Sigmoid colon (tissue), 7 donors: ENCODE measurements around the gene EIF4A3. TPM values are rescaled to one million over a fixed set of nuclear protein-coding genes. Genes with fewer than 3 reads are reported as not detected.

ENCODE experiments used
- DNase-seq: peaks from one replicate; pipeline ENCODE4 v3.0.0-alpha.2; 2019
- H3K27ac ChIP-seq, 4 donors: fragments of 200-600 bp; sonication (generic); one replicate each; pipeline ENCODE4 v1.5.1; 2016 to 2019; ENCODE audit warnings: mild to moderate bottlenecking in 1 of 4
- H3K27me3 ChIP-seq, 3 donors: fragments of 200-600 bp; sonication (generic); one replicate each; pipeline ENCODE4 v1.5.1; 2019; ENCODE audit warnings: mild to moderate bottlenecking in 1 of 3
- H3K36me3 ChIP-seq, 4 donors: fragments of 200-600 bp; sonication (generic); one replicate each; pipeline ENCODE4 v1.5.1; 2016 to 2019
- H3K4me1 ChIP-seq, 4 donors: fragments of 200-600 bp; sonication (generic); one replicate each; pipeline ENCODE4 v1.5.1; 2017 to 2019
- H3K4me3 ChIP-seq, 4 donors: fragments of 200-600 bp; sonication (generic); one replicate each; pipeline ENCODE4 v1.5.1; 2017 to 2019; ENCODE audit warnings: mild to moderate bottlenecking in 2 of 4, moderate library complexity in 1 of 4
- H3K9me3 ChIP-seq, 4 donors: fragments of 200-600 bp in 3 of 4; sonication (generic) in 3 of 4; one replicate each; pipeline versions ENCODE4 v1.5.1 to v1.6.1; 2013 to 2019
- CTCF ChIP-seq, 4 experiments: fragments of 450-650 bp in 3 of 4; fragments of 200-600 bp in 1 of 4; IDR thresholded peaks; one replicate each; pipeline ENCODE4 v1.5.1; 2016 to 2019; ENCODE audit warnings: antibody characterized with exemption in 4 of 4, mild to moderate bottlenecking in 3 of 4, moderate library complexity in 2 of 4
- EP300 ChIP-seq, 4 donors: sonication (generic); formaldehyde crosslinking; IDR thresholded peaks; one replicate each; pipeline ENCODE4 v1.6.1; 2017; ENCODE audit warnings: antibody characterized with exemption in 4 of 4
- POLR2A ChIP-seq, 2 donors: fragments of 450-650 bp; IDR thresholded peaks; one replicate each; pipeline ENCODE4 v1.6.1; 2016; ENCODE audit warnings: antibody characterized with exemption in 2 of 2, mild to moderate bottlenecking in 2 of 2, moderate library complexity in 2 of 2
- POLR2AphosphoS5 ChIP-seq, 4 donors: sonication (generic); formaldehyde crosslinking; IDR thresholded peaks; one replicate each; pipeline ENCODE4 v1.6.1; 2017; ENCODE audit warnings: antibody characterized with exemption in 4 of 4
- WGBS, 2 donors: extraction: QIAGEN DNeasy Blood & Tissue Kit; methylation state at CpG; one replicate each; pipeline ENCODE4 v1.1.7; 2013; 5-methylcytosine and 5-hydroxymethylcytosine counted together
- intact Hi-C: fragments of 100-400 bp; cut with DNase I; formaldehyde crosslinking; loops from one replicate; pipeline ENCODE4 v1.15.1; 2023
- polyA plus RNA-seq, 3 donors: library from polyadenylated mRNA; stranded (reverse); fragments of 200-250 nt; gene quantifications; one replicate each; pipeline ENCODE4 v1.2.3, GENCODE V29; 2013
- total RNA-seq, 4 donors: library from RNA; depleted of rRNA; stranded (reverse); fragments of >200 nt; gene quantifications; one replicate each; pipeline ENCODE4 v1.1.0, GENCODE V29; 2016
- donor health status: healthy with polysubstance abuse.
- donor health status: Bipolar disorder and iron deficiency.
- donor health status: healthy.

The EIF4A3 gene
- total and polyA plus RNA-seq, 7 donors: 26.6 to 97.1 (median 45.1) TPM

GRCh38 chr17:80187090-80187489, 40.2 kb upstream of the EIF4A3 start:
- intact Hi-C loops: no loop called here
- H3K36me3 ChIP-seq: no peaks in the 10 kb centered on the region
- H3K27me3 ChIP-seq: peaks cover 0 to under 1% (median 0%) of the 10 kb centered on the region in 3 donors
- DNase-seq: no peak
- WGBS, 2 donors: 44 to 75% methylated on average over 16 of the region's 16 CpGs
- H3K4me3 ChIP-seq: no peak overlapping the region
- TF ChIP-seq CTCF (IDR thresholded peaks at IDR 0.05) (no peak), EP300 (IDR thresholded peaks at IDR 0.05) (no peak), POLR2AphosphoS5 (IDR thresholded peaks at IDR 0.05) (no peak), POLR2A (IDR thresholded peaks at IDR 0.05) (no peak)
- no peaks in the 10 kb centered on the region for H3K9me3 ChIP-seq
- no peaks in the 10 kb centered on the region for H3K4me1 ChIP-seq
- no peak overlapping the region for H3K27ac ChIP-seq

GRCh38 chr17:80185968-80186367, 39.0 kb upstream of the EIF4A3 start:
- intact Hi-C loops: no loop called here
- DNase-seq: no peak
- Histone ChIP-seq H3K9me3 (no peaks in the 10 kb centered on the region), H3K4me1 (no peaks in the 10 kb centered on the region), H3K4me3 (no peak overlapping the region), H3K27ac (no peak overlapping the region), H3K36me3 (no peaks in the 10 kb centered on the region), H3K27me3 (no peaks in the 10 kb centered on the region)
- WGBS, 2 donors: 90 to 91% methylated on average over 9 of the region's 9 CpGs
- TF ChIP-seq POLR2AphosphoS5 (IDR thresholded peaks at IDR 0.05) (no peak), EP300 (IDR thresholded peaks at IDR 0.05) (no peak), CTCF (IDR thresholded peaks at IDR 0.05) (no peak), POLR2A (IDR thresholded peaks at IDR 0.05) (no peak)

GRCh38 chr17:80184423-80184714, 37.4 kb upstream of the EIF4A3 start:
- no peak overlapping the region for H3K27ac ChIP-seq
- intact Hi-C loops: no loop called here
- no peaks in the 10 kb centered on the region for H3K36me3 ChIP-seq
- no peaks in the 10 kb centered on the region for H3K4me1 ChIP-seq
- H3K9me3 ChIP-seq: no peaks in the 10 kb centered on the region
- no peaks in the 10 kb centered on the region for H3K27me3 ChIP-seq
- TF ChIP-seq EP300 (IDR thresholded peaks at IDR 0.05) (no peak), CTCF (IDR thresholded peaks at IDR 0.05) (no peak), POLR2A (IDR thresholded peaks at IDR 0.05) (no peak), POLR2AphosphoS5 (IDR thresholded peaks at IDR 0.05) (no peak)
- no peak for DNase-seq
- no peak overlapping the region for H3K4me3 ChIP-seq
- 87 to 89% methylated on average over 10 of the region's 10 CpGs for WGBS, 2 donors

- Histone ChIP-seq H3K4me3 (no peak overlapping the region), H3K27me3 (no peaks in the 10 kb centered on the region), H3K27ac (no peak overlapping the region), H3K4me1 (no peaks in the 10 kb centered on the region), H3K36me3 (no peaks in the 10 kb centered on the region), H3K9me3 (no peaks in the 10 kb centered on the region)
- 79 to 84% methylated on average over 26 of the region's 26 CpGs for WGBS, 2 donors
- intact Hi-C loops: no loop called here
- DNase-seq: no peak
- no peak for TF ChIP-seq POLR2A (IDR thresholded peaks at IDR 0.05)
- TF ChIP-seq CTCF (IDR thresholded peaks at IDR 0.05): no peak
- no peak for TF ChIP-seq EP300 (IDR thresholded peaks at IDR 0.05)
- no peak for TF ChIP-seq POLR2AphosphoS5 (IDR thresholded peaks at IDR 0.05)
Measured at GRCh38 chr17:80183581-80184422, 36.9 kb upstream of the EIF4A3 start.

- Histone ChIP-seq H3K4me3 (no peak overlapping the region), H3K36me3 (no peaks in the 10 kb centered on the region), H3K27ac (no peak overlapping the region), H3K9me3 (no peaks in the 10 kb centered on the region), H3K4me1 (no peaks in the 10 kb centered on the region), H3K27me3 (no peaks in the 10 kb centered on the region)
- no peak for DNase-seq
- intact Hi-C loops: no loop called here
- 94 to 95% methylated on average over 12 of the region's 12 CpGs for WGBS, 2 donors
- TF ChIP-seq CTCF (IDR thresholded peaks at IDR 0.05): no peak
- no peak for TF ChIP-seq POLR2AphosphoS5 (IDR thresholded peaks at IDR 0.05)
- TF ChIP-seq EP300 (IDR thresholded peaks at IDR 0.05): no peak
- no peak for TF ChIP-seq POLR2A (IDR thresholded peaks at IDR 0.05)
Measured at GRCh38 chr17:80182845-80183223, 35.9 kb upstream of the EIF4A3 start.
